ENCODE results near the gene CACNA1F.

The CACNA1F gene

GRCh38 chrX:49220100-49220499, 13.0 kb downstream of the CACNA1F start:
- Histone ChIP-seq H3K27me3 (ENCODE audit: control insufficient read depth, insufficient read depth, low read length) (peaks cover 2% of the 10 kb centered on the region), H3K9ac (ENCODE audit: low read depth, low read length) (no peak overlapping the region), H3K9me3 (ENCODE audit: control insufficient read depth, insufficient read depth, low read length) (no peaks in the 10 kb centered on the region), H3K4me3 (ENCODE audit: low read depth, low read length) (no peak overlapping the region), H3K4me1 (ENCODE audit: control insufficient read depth, insufficient read depth, low read length) (no peaks in the 10 kb centered on the region), H3K36me3 (ENCODE audit: control insufficient read depth, insufficient read depth, low read length) (no peaks in the 10 kb centered on the region)

DNA sequence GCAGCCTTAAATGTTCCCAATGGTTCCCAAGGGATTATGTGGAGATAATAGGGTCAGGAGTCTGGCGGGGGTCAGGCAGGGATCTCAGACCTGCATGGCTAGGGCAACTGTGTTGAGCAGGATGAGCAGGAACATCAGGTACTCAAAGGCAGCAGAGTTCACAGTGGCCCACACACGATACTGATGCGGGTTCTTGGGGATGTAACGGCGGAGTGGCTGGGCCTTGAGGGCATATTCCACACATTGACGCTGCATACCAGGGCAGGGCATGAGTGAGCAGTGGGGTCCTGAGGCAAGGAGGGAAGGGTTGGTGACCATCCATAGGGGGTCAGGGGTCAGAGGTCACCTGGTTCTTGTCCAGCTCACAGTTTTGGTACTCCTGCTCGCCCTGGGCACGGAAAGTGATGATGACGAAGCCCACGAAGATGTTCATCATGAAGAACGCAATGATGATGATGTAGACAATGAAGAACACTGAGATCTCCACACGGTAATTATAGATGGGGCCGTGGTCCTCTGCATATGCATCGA, 18.1 kb downstream of the CACNA1F start:
- H3K4me3 ChIP-seq (ENCODE audit: low read depth, low read length): no peak overlapping the region
- no peak overlapping the region for H3K9ac ChIP-seq (ENCODE audit: low read depth, low read length)
- no peaks in the 10 kb centered on the region for H3K27me3 ChIP-seq (ENCODE audit: control insufficient read depth, insufficient read depth, low read length)
- no peaks in the 10 kb centered on the region for H3K36me3 ChIP-seq (ENCODE audit: control insufficient read depth, insufficient read depth, low read length)
- no peaks in the 10 kb centered on the region for H3K4me1 ChIP-seq (ENCODE audit: control insufficient read depth, insufficient read depth, low read length)
- H3K9me3 ChIP-seq (ENCODE audit: control insufficient read depth, insufficient read depth, low read length): no peaks in the 10 kb centered on the region

DNA sequence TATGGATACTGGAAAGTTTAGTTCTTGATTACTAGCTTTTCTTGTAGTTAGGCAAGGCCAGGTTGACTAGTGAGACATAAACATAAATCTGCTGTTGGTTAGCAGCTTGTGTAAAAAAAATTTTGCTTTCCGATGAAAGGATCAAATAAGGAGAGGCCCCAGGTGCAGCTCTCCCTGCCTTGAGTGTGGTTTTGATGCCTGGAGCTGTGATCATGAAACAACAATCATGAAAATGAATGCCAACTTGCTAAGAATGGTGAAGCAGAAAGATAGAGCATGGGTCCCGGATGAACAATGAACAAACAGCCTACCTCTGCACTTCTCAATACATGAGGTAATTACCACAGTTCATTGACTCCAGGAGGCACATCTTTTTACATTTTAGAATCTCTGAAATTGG, 18.7 kb downstream of the CACNA1F start:
- no peaks in the 10 kb centered on the region for H3K36me3 ChIP-seq (ENCODE audit: control insufficient read depth, insufficient read depth, low read length)
- H3K27me3 ChIP-seq (ENCODE audit: control insufficient read depth, insufficient read depth, low read length): no peaks in the 10 kb centered on the region
- no peaks in the 10 kb centered on the region for H3K4me1 ChIP-seq (ENCODE audit: control insufficient read depth, insufficient read depth, low read length)
- H3K9ac ChIP-seq (ENCODE audit: low read depth, low read length): no peak overlapping the region
- no peak overlapping the region for H3K4me3 ChIP-seq (ENCODE audit: low read depth, low read length)
- no peaks in the 10 kb centered on the region for H3K9me3 ChIP-seq (ENCODE audit: control insufficient read depth, insufficient read depth, low read length)

- no peak overlapping the region for H3K9ac ChIP-seq (ENCODE audit: low read depth, low read length)
- no peaks in the 10 kb centered on the region for H3K4me1 ChIP-seq (ENCODE audit: control insufficient read depth, insufficient read depth, low read length)
- H3K36me3 ChIP-seq (ENCODE audit: control insufficient read depth, insufficient read depth, low read length): no peaks in the 10 kb centered on the region
- H3K27me3 ChIP-seq (ENCODE audit: control insufficient read depth, insufficient read depth, low read length): no peaks in the 10 kb centered on the region
- no peak overlapping the region for H3K4me3 ChIP-seq (ENCODE audit: low read depth, low read length)
- H3K9me3 ChIP-seq (ENCODE audit: control insufficient read depth, insufficient read depth, low read length): no peaks in the 10 kb centered on the region
These were observed 20.3 kb downstream of the CACNA1F start for GRCh38 chrX:49212861-49213260.

GRCh38 chrX:49212209-49212608, 20.9 kb downstream of the CACNA1F start:
- Histone ChIP-seq H3K36me3 (ENCODE audit: control insufficient read depth, insufficient read depth, low read length) (no peaks in the 10 kb centered on the region), H3K9me3 (ENCODE audit: control insufficient read depth, insufficient read depth, low read length) (no peaks in the 10 kb centered on the region), H3K4me3 (ENCODE audit: low read depth, low read length) (no peak overlapping the region), H3K9ac (ENCODE audit: low read depth, low read length) (no peak overlapping the region), H3K4me1 (ENCODE audit: control insufficient read depth, insufficient read depth, low read length) (no peaks in the 10 kb centered on the region), H3K27me3 (ENCODE audit: control insufficient read depth, insufficient read depth, low read length) (no peaks in the 10 kb centered on the region)

DNA sequence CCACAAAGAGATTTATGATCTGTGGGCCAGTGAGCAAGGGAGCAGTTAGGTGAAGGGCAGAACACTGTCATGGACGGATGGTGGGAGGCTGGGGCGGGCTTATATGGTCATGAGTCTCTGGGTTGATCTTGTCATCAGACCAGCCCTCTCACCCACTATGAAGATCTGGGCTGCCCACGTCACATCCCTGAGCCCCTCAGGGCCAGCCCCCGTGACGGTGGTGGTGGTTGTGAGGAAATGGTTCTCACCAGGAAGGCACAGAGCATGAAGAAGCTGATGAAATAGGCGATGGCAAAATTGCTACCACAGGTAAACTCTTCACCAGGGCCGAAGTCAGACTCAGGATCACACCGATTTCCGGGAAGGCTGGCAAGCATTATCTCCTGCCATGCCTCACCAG, 22.1 kb downstream of the CACNA1F start:
- Histone ChIP-seq H3K9ac (ENCODE audit: low read depth, low read length) (no peak overlapping the region), H3K9me3 (ENCODE audit: control insufficient read depth, insufficient read depth, low read length) (no peaks in the 10 kb centered on the region), H3K27me3 (ENCODE audit: control insufficient read depth, insufficient read depth, low read length) (no peaks in the 10 kb centered on the region), H3K4me1 (ENCODE audit: control insufficient read depth, insufficient read depth, low read length) (no peaks in the 10 kb centered on the region), H3K36me3 (ENCODE audit: control insufficient read depth, insufficient read depth, low read length) (no peaks in the 10 kb centered on the region), H3K4me3 (ENCODE audit: low read depth, low read length) (no peak overlapping the region)

GRCh38 chrX:49210406-49210805, 22.7 kb downstream of the CACNA1F start:
- Histone ChIP-seq H3K9me3 (ENCODE audit: control insufficient read depth, insufficient read depth, low read length) (no peaks in the 10 kb centered on the region), H3K9ac (ENCODE audit: low read depth, low read length) (no peak overlapping the region), H3K4me3 (ENCODE audit: low read depth, low read length) (no peak overlapping the region), H3K4me1 (ENCODE audit: control insufficient read depth, insufficient read depth, low read length) (no peaks in the 10 kb centered on the region), H3K36me3 (ENCODE audit: control insufficient read depth, insufficient read depth, low read length) (no peaks in the 10 kb centered on the region), H3K27me3 (ENCODE audit: control insufficient read depth, insufficient read depth, low read length) (no peaks in the 10 kb centered on the region)

DNA sequence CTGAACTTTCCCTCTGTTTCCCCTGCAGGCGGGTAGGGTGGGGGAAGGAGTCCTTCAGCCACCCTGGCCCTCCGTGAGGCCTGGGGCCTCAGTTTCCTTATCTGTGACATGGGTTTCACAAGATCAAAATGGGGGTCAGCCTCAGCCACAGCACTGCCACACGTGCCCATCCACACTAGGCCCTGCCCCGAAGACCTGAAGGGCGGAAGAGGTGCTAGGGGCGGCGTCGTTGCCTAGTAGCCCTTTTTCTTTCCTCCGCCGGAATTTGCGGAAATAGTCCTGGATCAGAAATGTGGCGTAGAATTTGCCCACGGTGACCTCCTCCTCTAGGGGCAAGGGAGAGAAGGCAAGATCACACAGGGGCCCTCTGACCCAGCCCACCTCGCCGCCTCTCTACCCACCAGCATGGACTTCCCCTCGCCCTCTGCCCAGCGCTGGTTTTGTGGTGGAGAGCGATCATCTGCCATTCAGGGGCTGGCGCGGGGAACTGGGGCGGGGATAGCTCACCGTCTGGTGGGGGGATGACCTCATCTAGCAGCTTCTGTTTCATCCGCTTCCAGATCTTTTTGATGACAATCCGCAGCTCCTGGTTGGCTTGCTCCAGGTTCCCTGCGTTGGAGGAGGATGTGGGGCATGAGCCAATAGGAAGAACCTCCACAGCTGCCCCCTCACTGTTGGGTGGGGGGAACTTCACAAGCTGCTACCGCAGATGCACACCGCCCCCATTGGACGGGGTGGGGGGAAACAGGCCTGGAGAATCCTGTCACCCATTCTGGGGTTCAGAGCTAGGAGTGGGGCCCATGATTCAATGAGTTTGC, 23.5 kb downstream of the CACNA1F start:
- Histone ChIP-seq H3K9ac (ENCODE audit: low read depth, low read length) (no peak overlapping the region), H3K27me3 (ENCODE audit: control insufficient read depth, insufficient read depth, low read length) (no peaks in the 10 kb centered on the region), H3K9me3 (ENCODE audit: control insufficient read depth, insufficient read depth, low read length) (no peaks in the 10 kb centered on the region), H3K4me1 (ENCODE audit: control insufficient read depth, insufficient read depth, low read length) (peaks cover 3% of the 10 kb centered on the region), H3K4me3 (ENCODE audit: low read depth, low read length) (peak overlapping the region; percentile 37), H3K36me3 (ENCODE audit: control insufficient read depth, insufficient read depth, low read length) (no peaks in the 10 kb centered on the region)

DNA sequence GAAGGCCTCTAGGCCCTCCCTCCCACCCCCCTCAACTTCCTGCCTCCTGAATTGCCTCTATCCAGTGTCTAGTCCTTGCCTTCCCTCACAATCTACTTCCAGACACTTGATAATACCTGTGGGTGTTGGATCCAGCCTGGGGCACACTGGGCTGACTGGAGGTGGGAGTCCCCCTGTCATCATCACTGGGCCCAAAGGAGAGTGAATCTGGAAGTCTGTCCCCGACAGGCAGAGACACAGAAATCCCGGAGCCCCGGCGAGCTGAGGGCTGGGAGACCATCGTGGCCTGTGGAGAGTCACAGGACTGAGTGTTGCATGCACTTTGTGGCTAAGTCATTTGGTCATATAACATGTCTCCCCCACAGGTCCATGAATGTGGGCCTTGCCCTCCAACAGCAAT, 24.7 kb downstream of the CACNA1F start:
- Histone ChIP-seq H3K4me3 (ENCODE audit: low read depth, low read length) (no peak overlapping the region), H3K36me3 (ENCODE audit: control insufficient read depth, insufficient read depth, low read length) (no peaks in the 10 kb centered on the region), H3K27me3 (ENCODE audit: control insufficient read depth, insufficient read depth, low read length) (no peaks in the 10 kb centered on the region), H3K9me3 (ENCODE audit: control insufficient read depth, insufficient read depth, low read length) (no peaks in the 10 kb centered on the region), H3K4me1 (ENCODE audit: control insufficient read depth, insufficient read depth, low read length) (peaks cover 3% of the 10 kb centered on the region), H3K9ac (ENCODE audit: low read depth, low read length) (no peak overlapping the region)

DNA sequence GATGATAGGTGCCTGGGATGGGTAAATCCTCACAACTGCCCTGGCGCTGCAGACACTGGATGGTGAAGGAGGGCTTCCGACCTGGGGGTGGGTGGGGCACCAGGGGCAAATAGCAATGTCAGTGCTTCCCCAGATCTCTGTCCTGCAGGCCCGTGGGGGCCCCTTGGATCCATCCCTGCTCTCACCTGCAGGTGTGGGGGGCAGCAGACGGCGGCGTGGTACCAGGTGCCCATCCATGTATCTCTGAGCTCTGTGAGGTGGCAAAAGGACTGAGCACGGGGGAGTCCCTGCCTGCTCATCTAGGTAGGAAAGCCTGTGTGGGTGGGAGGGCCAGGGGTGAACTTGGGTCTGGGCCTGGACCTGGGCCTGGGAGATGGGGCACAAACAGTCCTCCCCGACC, 26.6 kb downstream of the CACNA1F start:
- H3K9ac ChIP-seq (ENCODE audit: low read depth, low read length): no peak overlapping the region
- H3K4me1 ChIP-seq (ENCODE audit: control insufficient read depth, insufficient read depth, low read length): peaks cover 3% of the 10 kb centered on the region
- H3K36me3 ChIP-seq (ENCODE audit: control insufficient read depth, insufficient read depth, low read length): no peaks in the 10 kb centered on the region
- H3K9me3 ChIP-seq (ENCODE audit: control insufficient read depth, insufficient read depth, low read length): no peaks in the 10 kb centered on the region
- no peaks in the 10 kb centered on the region for H3K27me3 ChIP-seq (ENCODE audit: control insufficient read depth, insufficient read depth, low read length)
- no peak overlapping the region for H3K4me3 ChIP-seq (ENCODE audit: low read depth, low read length)

DNA sequence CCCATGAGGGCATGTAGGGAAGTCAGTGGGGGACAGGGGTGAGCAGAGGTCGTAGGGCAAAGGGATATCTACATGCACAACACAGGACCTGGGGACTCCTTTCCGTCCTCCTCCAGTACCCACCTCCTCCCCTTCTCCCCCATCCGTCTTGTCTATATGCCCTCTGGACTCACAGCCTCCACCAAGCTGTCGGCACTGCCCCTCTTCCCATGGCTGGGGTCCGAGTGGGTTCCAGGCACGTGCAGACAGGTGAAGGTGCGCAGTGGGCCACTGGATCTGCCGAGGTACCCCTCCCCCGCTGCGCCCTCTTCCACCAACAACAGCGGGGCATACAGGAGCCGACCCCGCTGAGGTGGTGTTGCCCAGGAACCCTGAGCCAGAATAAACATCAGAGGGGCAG, 27.7 kb downstream of the CACNA1F start:
- Histone ChIP-seq H3K4me1 (ENCODE audit: control insufficient read depth, insufficient read depth, low read length) (peaks cover 4% of the 10 kb centered on the region), H3K27me3 (ENCODE audit: control insufficient read depth, insufficient read depth, low read length) (no peaks in the 10 kb centered on the region), H3K9me3 (ENCODE audit: control insufficient read depth, insufficient read depth, low read length) (no peaks in the 10 kb centered on the region), H3K9ac (ENCODE audit: low read depth, low read length) (no peak overlapping the region), H3K4me3 (ENCODE audit: low read depth, low read length) (no peak overlapping the region), H3K36me3 (ENCODE audit: control insufficient read depth, insufficient read depth, low read length) (no peaks in the 10 kb centered on the region)

- no peaks in the 10 kb centered on the region for H3K36me3 ChIP-seq (ENCODE audit: control insufficient read depth, insufficient read depth, low read length)
- no peak overlapping the region for H3K9ac ChIP-seq (ENCODE audit: low read depth, low read length)
- no peaks in the 10 kb centered on the region for H3K9me3 ChIP-seq (ENCODE audit: control insufficient read depth, insufficient read depth, low read length)
- H3K4me1 ChIP-seq (ENCODE audit: control insufficient read depth, insufficient read depth, low read length): peaks cover 5% of the 10 kb centered on the region
- H3K27me3 ChIP-seq (ENCODE audit: control insufficient read depth, insufficient read depth, low read length): no peaks in the 10 kb centered on the region
- H3K4me3 ChIP-seq (ENCODE audit: low read depth, low read length): no peak overlapping the region
These were observed 28.4 kb downstream of the CACNA1F start for GRCh38 chrX:49204709-49205108.

Measured in iPS-15b (cell line).